Measurements from ENCODE around the gene YTHDF2. TPM values are rescaled to one million over a fixed set of nuclear protein-coding genes. Genes with fewer than 3 reads are reported as not detected.
"Not testable (repeated sequence)": the region's sequence is repeated elsewhere in the genome, so short reads cannot be mapped to it uniquely, and the experiment has no call there.

Gene YTHDF2
- total and polyA plus RNA-seq, 2 donors (not counting 1 experiment from before 2014, with no cell fraction given): 26.3 to 58.8 TPM

GRCh38 chr1:28766532-28767183, 29.9 kb downstream of the YTHDF2 start:
- Histone ChIP-seq H3K9ac (ENCODE audit: low read length) (no peak overlapping the region), H3K27me3 (replicated peaks in 1 of 4; ENCODE audit: control extremely low read depth in 1 of 4, control insufficient read depth in 3 of 4, insufficient read depth in 4 of 4, low read length in 3 of 4) (no peaks in the 10 kb centered on the region), H3K4me1 (ENCODE audit: control insufficient read depth in 2 of 2, insufficient read depth in 2 of 2, low read length in 2 of 2) (no peaks in the 10 kb centered on the region), H3K4me2 (replicated peaks; ENCODE audit: low read depth, low read length, poor library complexity, severe bottlenecking) (no peak overlapping the region), H3K36me3 (replicated peaks in 1 of 2; ENCODE audit: control extremely low read depth in 1 of 2, control insufficient read depth in 1 of 2, extremely low read depth in 1 of 2, insufficient read depth in 2 of 2, low read length in 1 of 2) (peaks cover 3 to 36% of the 10 kb centered on the region in 2 experiments), H3K4me3 (ENCODE audit: control extremely low read depth in 1 of 5, extremely low read depth in 1 of 5, insufficient read depth in 1 of 5, low read depth in 2 of 5, low read length in 4 of 5) (no peak overlapping the region), H4K20me1 (ENCODE audit: control insufficient read depth, insufficient read depth, low read length, poor library complexity, severe bottlenecking) (peaks cover 22% of the 10 kb centered on the region), H2AFZ (ENCODE audit: insufficient read depth, low read depth, low read length, poor library complexity, severe bottlenecking) (no peak overlapping the region), H3K9me3 (ENCODE audit: control extremely low read depth in 1 of 3, control insufficient read depth in 2 of 3, insufficient read depth in 1 of 3, low read length in 2 of 3) (no peaks in the 10 kb centered on the region), H3K27ac (ENCODE audit: low read length in 2 of 2) (peak overlapping the region in 1 of 2 donors; percentile 14), H3K79me2 (ENCODE audit: control insufficient read depth, insufficient read depth, low read length) (peaks cover 39% of the 10 kb centered on the region)
- intact Hi-C loops (cut with micrococcal nuclease): no loop called here
- ATAC-seq (ENCODE audit: low read depth) (no peak), DNase-seq (no peak)
- CTCF ChIA-PET: no interaction called here
- Mint-ChIP-seq H3K27me3 (no peaks in the 10 kb centered on the region), H3K4me3 (no peak overlapping the region), H3K9me3 (ENCODE audit: insufficient read depth) (no peaks in the 10 kb centered on the region), H3K27ac (no peak overlapping the region), H3K4me1 (peaks cover 10% of the 10 kb centered on the region)
- TF ChIP-seq EZH2 (IDR thresholded peaks at IDR 0.05; ENCODE audit: borderline replicate concordance, insufficient read depth, low read depth, low read length, poor library complexity, severe bottlenecking): no peak
- TF ChIP-seq CTCF (IDR thresholded peaks at IDR 0.05): no peak
- no CpG with 5 or more reads among the region's 2 CpGs for WGBS (ENCODE audit: insufficient coverage)
- POLR2A ChIA-PET: no interaction called here

DNA sequence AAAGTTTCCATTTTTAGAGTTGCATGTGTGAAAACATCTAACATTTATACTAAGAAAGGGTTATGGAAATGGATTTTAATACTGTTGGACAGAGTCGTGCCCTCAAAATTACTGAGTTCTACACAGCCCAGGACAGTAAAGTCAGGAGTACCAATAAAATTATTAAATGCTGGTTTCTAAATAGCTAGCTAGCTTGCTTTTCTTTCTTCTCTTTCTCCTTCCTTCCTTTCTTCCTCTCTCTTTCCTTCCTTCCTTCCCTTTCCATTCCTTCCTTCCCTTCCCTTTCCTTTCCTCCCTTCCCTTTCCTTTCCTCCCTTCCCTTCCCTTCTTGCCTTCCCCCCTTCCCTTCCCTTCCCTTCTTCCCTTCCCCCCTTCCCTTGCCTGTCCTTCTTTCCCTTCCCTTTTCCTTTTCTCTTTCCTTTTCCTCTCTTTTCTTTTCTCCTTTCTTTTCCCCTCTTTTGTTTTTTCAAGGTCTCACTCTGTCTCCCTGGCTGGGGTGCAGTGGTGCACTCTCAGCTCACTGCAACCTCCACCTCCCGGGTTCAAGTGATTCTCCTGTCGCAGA, 33.9 kb downstream of the YTHDF2 start:
- peaks cover 6 to 14% of the 10 kb centered on the region in 2 donors for H3K4me1 ChIP-seq (ENCODE audit: control insufficient read depth in 2 of 2, insufficient read depth in 2 of 2, low read length in 2 of 2)
- no peaks in the 10 kb centered on the region for H3K9me3 ChIP-seq (ENCODE audit: control extremely low read depth in 1 of 3, control insufficient read depth in 2 of 3, insufficient read depth in 1 of 3, low read length in 2 of 3)
- H3K9me3 Mint-ChIP-seq (ENCODE audit: insufficient read depth): no peaks in the 10 kb centered on the region
- POLR2A ChIA-PET: no interaction called here
- H3K4me3 Mint-ChIP-seq: no peak overlapping the region
- no peak overlapping the region for H3K9ac ChIP-seq (ENCODE audit: low read length)
- H2AFZ ChIP-seq (ENCODE audit: insufficient read depth, low read depth, low read length, poor library complexity, severe bottlenecking): no peak overlapping the region
- peaks cover 15% of the 10 kb centered on the region for H3K79me2 ChIP-seq (ENCODE audit: control insufficient read depth, insufficient read depth, low read length)
- no peak for TF ChIP-seq CTCF (IDR thresholded peaks at IDR 0.05)
- no peak for TF ChIP-seq EZH2 (IDR thresholded peaks at IDR 0.05; ENCODE audit: borderline replicate concordance, insufficient read depth, low read depth, low read length, poor library complexity, severe bottlenecking)
- no peak for DNase-seq
- no peak overlapping the region for H3K4me2 ChIP-seq (replicated peaks; ENCODE audit: low read depth, low read length, poor library complexity, severe bottlenecking)
- H3K27ac Mint-ChIP-seq: no peak overlapping the region
- peaks cover 2 to 24% of the 10 kb centered on the region in 2 experiments for H3K36me3 ChIP-seq (replicated peaks in 1 of 2; ENCODE audit: control extremely low read depth in 1 of 2, control insufficient read depth in 1 of 2, extremely low read depth in 1 of 2, insufficient read depth in 2 of 2, low read length in 1 of 2)
- H3K4me3 ChIP-seq (ENCODE audit: control extremely low read depth in 1 of 5, extremely low read depth in 1 of 5, insufficient read depth in 1 of 5, low read depth in 2 of 5, low read length in 4 of 5): no peak overlapping the region
- intact Hi-C loops (cut with micrococcal nuclease): no loop called here
- CTCF ChIA-PET: interaction anchor here (0.7 kb wide), 3 partner anchors 10 to 431 kb away, joined by 3 to 4 read pairs (median 4); no protein-coding TSS in a partner anchor
- no peaks in the 10 kb centered on the region for H3K27me3 Mint-ChIP-seq
- H3K27me3 ChIP-seq (replicated peaks in 1 of 4; ENCODE audit: control extremely low read depth in 1 of 4, control insufficient read depth in 3 of 4, insufficient read depth in 4 of 4, low read length in 3 of 4): no peaks in the 10 kb centered on the region
- H4K20me1 ChIP-seq (ENCODE audit: control insufficient read depth, insufficient read depth, low read length, poor library complexity, severe bottlenecking): peaks cover 7% of the 10 kb centered on the region
- WGBS (ENCODE audit: insufficient coverage): 100% methylated on average over 2 of the region's 3 CpGs
- no peak overlapping the region for H3K27ac ChIP-seq (ENCODE audit: low read length in 2 of 2)
- peaks cover 14% of the 10 kb centered on the region for H3K4me1 Mint-ChIP-seq
- ATAC-seq (ENCODE audit: low read depth): no peak

DNA sequence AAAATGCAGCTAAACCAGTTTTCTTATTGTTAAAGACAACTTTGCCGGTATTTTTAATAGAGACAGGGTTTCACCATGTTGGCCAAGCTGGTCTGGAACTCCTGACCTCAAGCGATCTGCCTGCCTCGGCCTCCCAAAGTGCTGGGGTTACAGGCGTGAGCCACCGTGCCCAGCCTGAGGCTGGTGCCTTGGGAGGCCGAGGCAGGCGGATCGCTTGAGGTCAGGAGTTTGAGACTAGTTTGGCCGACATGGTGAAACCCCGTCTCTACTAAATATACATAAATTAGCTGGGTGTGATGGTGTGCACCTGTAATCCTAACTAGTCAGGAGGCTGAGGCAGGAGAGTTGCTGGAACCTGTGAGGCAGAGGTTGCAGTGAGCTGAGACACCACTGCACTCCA, 35.2 kb downstream of the YTHDF2 start:
- H3K27me3 Mint-ChIP-seq; H2AFZ ChIP-seq (ENCODE audit: insufficient read depth, low read depth, low read length, poor library complexity, severe bottlenecking); H4K20me1 ChIP-seq (ENCODE audit: control insufficient read depth, insufficient read depth, low read length, poor library complexity, severe bottlenecking); H3K9ac ChIP-seq (ENCODE audit: low read length); H3K27ac Mint-ChIP-seq; H3K4me3 Mint-ChIP-seq; H3K9me3 ChIP-seq (ENCODE audit: control extremely low read depth in 1 of 3, control insufficient read depth in 2 of 3, insufficient read depth in 1 of 3, low read length in 2 of 3); POLR2A ChIA-PET; DNase-seq; H3K4me3 ChIP-seq (ENCODE audit: control extremely low read depth in 1 of 5, extremely low read depth in 1 of 5, insufficient read depth in 1 of 5, low read depth in 2 of 5, low read length in 4 of 5); H3K4me2 ChIP-seq (replicated peaks; ENCODE audit: low read depth, low read length, poor library complexity, severe bottlenecking); H3K27me3 ChIP-seq (replicated peaks in 1 of 4; ENCODE audit: control extremely low read depth in 1 of 4, control insufficient read depth in 3 of 4, insufficient read depth in 4 of 4, low read length in 3 of 4); H3K27ac ChIP-seq (ENCODE audit: low read length in 2 of 2); H3K79me2 ChIP-seq (ENCODE audit: control insufficient read depth, insufficient read depth, low read length); ATAC-seq (ENCODE audit: low read depth); intact Hi-C loops (cut with micrococcal nuclease); H3K9me3 Mint-ChIP-seq (ENCODE audit: insufficient read depth): not testable (repeated sequence)
- peaks cover 7 to 15% of the 10 kb centered on the region in 2 donors for H3K4me1 ChIP-seq (ENCODE audit: control insufficient read depth in 2 of 2, insufficient read depth in 2 of 2, low read length in 2 of 2)
- CTCF ChIA-PET: interaction anchor here (1.6 to 5.5 kb wide), 2 partner anchors 13 to 35 kb away, joined by 4 to 42 read pairs; partner anchors contain the start of gene YTHDF2
- 100% methylated on average over 4 of the region's 10 CpGs for WGBS (ENCODE audit: insufficient coverage)
- peaks cover 14% of the 10 kb centered on the region for H3K4me1 Mint-ChIP-seq
- H3K36me3 ChIP-seq (replicated peaks in 1 of 2; ENCODE audit: control extremely low read depth in 1 of 2, control insufficient read depth in 1 of 2, extremely low read depth in 1 of 2, insufficient read depth in 2 of 2, low read length in 1 of 2): peaks cover 0 to 14% of the 10 kb centered on the region in 2 experiments

Data from B cell (primary cell).